Bronchial epithelial cell (primary cell): ENCODE data around the gene TLR10. TPM values are rescaled to one million over a fixed set of nuclear protein-coding genes. Genes with fewer than 3 reads are reported as not detected.
"Not testable (repeated sequence)": the region's sequence is repeated elsewhere in the genome, so short reads cannot be mapped to it uniquely, and the experiment has no call there.

Source experiments
- DNase-seq: peaks from one replicate; pipeline ENCODE4 v3.0.0-alpha.2; 2010; ENCODE audit warnings: low read depth
- FAIRE-seq: peaks from 2 replicates; lab custom pipeline; 2011; peaks lifted over from hg19 to GRCh38; lab: Jason Lieb, UNC
- H3K27me3 ChIP-seq: 2 replicates; pipeline ENCODE4 v1.5.1; 2011; ENCODE audit warnings: low read length; ENCODE audit not compliant: control insufficient read depth, insufficient read depth
- H3K36me3 ChIP-seq: 2 replicates; pipeline ENCODE4 v1.5.1; 2011; ENCODE audit warnings: low read length; ENCODE audit not compliant: control insufficient read depth, insufficient read depth
- H3K4me3 ChIP-seq: 2 replicates; pipeline ENCODE4 v1.5.1; 2011; ENCODE audit warnings: mild to moderate bottlenecking, low read depth, low read length, control low read depth
- CTCF ChIP-seq: IDR thresholded peaks from 2 replicates; pipeline ENCODE4 v1.5.1; 2011; ENCODE audit warnings: mild to moderate bottlenecking, moderate library complexity, low read length, control low read depth, inconsistent platforms; ENCODE audit not compliant: insufficient read depth, severe bottlenecking
- total RNA-seq: library from RNA; depleted of rRNA; stranded (reverse); fragments of >200 nt; gene quantifications from 2 replicates; pipeline ENCODE4 v1.2.1, GENCODE V29; 2014

Gene TLR10
- total RNA-seq, 1 donor from 2014 or later, result not detected

GRCh38 chr4:38768968-38769394 is 13.8 kb downstream of the TLR10 start:
- Histone ChIP-seq H3K27me3 (peaks cover 1% of the 10 kb centered on the region), H3K36me3 (no peaks in the 10 kb centered on the region), H3K4me3 (no peak overlapping the region)
- no peak for FAIRE-seq
- DNase-seq, result no peak
- no peak for TF ChIP-seq CTCF

- H3K27me3 ChIP-seq, H3K36me3 ChIP-seq, H3K4me3 ChIP-seq, DNase-seq, FAIRE-seq: not testable (repeated sequence)
Measured at GRCh38 chr4:38766940-38767339, 15.8 kb downstream of the TLR10 start.

- Histone ChIP-seq H3K4me3 (no peak overlapping the region), H3K27me3 (peaks cover 1% of the 10 kb centered on the region), H3K36me3 (no peaks in the 10 kb centered on the region)
- DNase-seq (peak; percentile 72), FAIRE-seq (peak; percentile 18)
- TF ChIP-seq CTCF, result no peak
Measured at GRCh38 chr4:38765382-38765781, 17.4 kb downstream of the TLR10 start.

- no peak for FAIRE-seq
Measured at GRCh38 chr4:38764277-38764676, 18.5 kb downstream of the TLR10 start.

GRCh38 chr4:38762560-38762959 is 20.2 kb downstream of the TLR10 start:
- H3K4me3 ChIP-seq, result no peak overlapping the region
- no peaks in the 10 kb centered on the region for H3K36me3 ChIP-seq
- no peak for FAIRE-seq

More at GRCh38 chr4:38764277-38764676, 18.5 kb downstream of the TLR10 start:
- Histone ChIP-seq H3K27me3 (peaks cover 1% of the 10 kb centered on the region), H3K4me3 (no peak overlapping the region), H3K36me3 (no peaks in the 10 kb centered on the region)
- no peak for DNase-seq
- no peak for TF ChIP-seq CTCF

DNA sequence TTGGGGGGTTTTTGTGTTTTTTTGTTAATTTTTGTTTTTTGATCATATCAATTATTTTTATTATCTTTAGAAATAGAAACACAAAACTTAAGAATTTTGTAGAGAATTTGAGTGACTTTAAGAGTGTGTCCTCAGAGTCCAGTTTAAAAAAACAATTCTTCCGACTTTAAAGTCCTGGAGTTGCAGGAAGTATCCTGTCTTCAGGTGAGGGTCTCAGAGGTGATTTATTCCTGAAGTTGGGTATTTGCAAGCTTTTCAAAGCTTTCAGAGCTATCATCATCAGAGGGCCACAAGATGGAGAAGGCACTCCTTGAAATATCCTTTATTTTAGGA is 23.0 kb downstream of the TLR10 start:
- DNase-seq (no peak), FAIRE-seq (no peak)
- Histone ChIP-seq H3K27me3 (no peaks in the 10 kb centered on the region), H3K4me3 (no peak overlapping the region), H3K36me3 (no peaks in the 10 kb centered on the region)
- TF ChIP-seq CTCF, result no peak

More at GRCh38 chr4:38762560-38762959, 20.2 kb downstream of the TLR10 start:
- no peaks in the 10 kb centered on the region for H3K27me3 ChIP-seq
- TF ChIP-seq CTCF, result no peak
- no peak for DNase-seq
